Measurements from ENCODE around the gene FPGS. TPM values are rescaled to one million over a fixed set of nuclear protein-coding genes. Genes with fewer than 3 reads are reported as not detected.

Gene FPGS
- total and polyA plus RNA-seq, 7 experiments from 2014 or later = 37.3 to 123 (median 90.8) TPM

DNA sequence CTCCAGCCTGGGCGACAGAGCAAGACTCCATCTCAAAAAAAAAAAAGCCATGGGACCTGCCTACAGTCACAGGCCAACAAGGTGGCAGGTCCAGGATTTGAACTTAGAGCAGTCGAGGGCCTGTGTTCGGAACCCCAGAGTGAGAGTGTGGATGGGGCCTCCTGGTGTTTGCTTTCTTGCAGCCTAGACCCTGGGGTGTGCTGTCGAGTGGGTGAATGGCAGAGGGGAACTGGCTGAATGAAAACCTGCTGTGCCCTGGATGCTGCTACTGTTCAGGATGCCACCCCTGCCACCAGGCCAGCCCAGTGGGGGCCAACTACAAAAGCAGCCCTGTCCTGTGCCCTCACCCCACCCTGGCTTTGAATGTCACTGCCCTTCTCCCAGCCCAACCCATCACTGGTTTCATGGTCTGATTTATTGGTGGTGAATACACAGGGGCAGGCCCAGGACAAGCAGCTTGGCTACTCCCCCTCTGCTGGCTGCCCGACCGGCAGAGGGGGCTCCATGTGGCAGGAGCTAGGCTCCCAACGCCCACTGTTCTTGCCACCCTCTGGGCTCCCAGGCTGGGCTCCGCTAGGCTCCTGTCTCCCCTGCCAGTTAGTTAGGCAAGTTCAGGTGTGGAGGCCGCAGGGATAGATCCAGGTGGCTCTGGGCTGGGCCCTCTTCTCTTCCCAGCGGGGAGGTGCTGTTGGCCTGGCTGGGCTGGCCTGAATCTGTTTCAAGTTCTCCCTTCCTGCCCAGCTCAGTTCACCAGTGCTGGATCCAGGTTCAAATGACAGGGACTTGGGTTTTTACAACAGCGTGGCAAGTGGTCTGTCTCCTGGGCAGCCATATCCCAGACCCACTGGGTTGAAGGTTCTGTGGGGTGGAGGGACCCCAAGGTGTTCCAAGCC, 12.2 kb downstream of the FPGS start:
- Mint-ChIP-seq H3K36me3 (peaks cover 0 to 27% (median 0%) of the 10 kb centered on the region in 5 donors), H3K4me3 (no peak overlapping the region), H3K4me1 (peaks cover 0 to 4% (median 0%) of the 10 kb centered on the region in 7 donors), H3K27me3 (no peaks in the 10 kb centered on the region), H3K9me3 (no peaks in the 10 kb centered on the region), H3K27ac (no peak overlapping the region)
- no peak overlapping the region for H3K27ac ChIP-seq (ENCODE audit: low read depth, low read length)
- ChIA-PET CTCF (no interaction called here), POLR2A (interaction anchor here (1.0 kb wide), 1 partner anchor 27 kb away, joined by 3 read pairs; no protein-coding TSS in a partner anchor)
- H3K27me3 ChIP-seq (ENCODE audit: control insufficient read depth in 2 of 2, insufficient read depth in 2 of 2, low read length in 2 of 2) = no peaks in the 10 kb centered on the region
- DNase-seq = no peak
- no peak for ATAC-seq
- H3K36me3 ChIP-seq (ENCODE audit: control insufficient read depth in 2 of 3, insufficient read depth in 3 of 3, low read length in 3 of 3) = peaks cover 0 to 86% (median 9%) of the 10 kb centered on the region in 3 experiments
- no peaks in the 10 kb centered on the region for H3K4me1 ChIP-seq (ENCODE audit: control insufficient read depth in 2 of 2, insufficient read depth in 2 of 2, low read length in 2 of 2)
- intact Hi-C loops (cut with micrococcal nuclease) = no loop called here
- H3K9me3 ChIP-seq (ENCODE audit: control insufficient read depth in 2 of 3, low read length in 3 of 3) = no peaks in the 10 kb centered on the region
- H3K4me3 ChIP-seq (ENCODE audit: low read length) = no peak overlapping the region

DNA sequence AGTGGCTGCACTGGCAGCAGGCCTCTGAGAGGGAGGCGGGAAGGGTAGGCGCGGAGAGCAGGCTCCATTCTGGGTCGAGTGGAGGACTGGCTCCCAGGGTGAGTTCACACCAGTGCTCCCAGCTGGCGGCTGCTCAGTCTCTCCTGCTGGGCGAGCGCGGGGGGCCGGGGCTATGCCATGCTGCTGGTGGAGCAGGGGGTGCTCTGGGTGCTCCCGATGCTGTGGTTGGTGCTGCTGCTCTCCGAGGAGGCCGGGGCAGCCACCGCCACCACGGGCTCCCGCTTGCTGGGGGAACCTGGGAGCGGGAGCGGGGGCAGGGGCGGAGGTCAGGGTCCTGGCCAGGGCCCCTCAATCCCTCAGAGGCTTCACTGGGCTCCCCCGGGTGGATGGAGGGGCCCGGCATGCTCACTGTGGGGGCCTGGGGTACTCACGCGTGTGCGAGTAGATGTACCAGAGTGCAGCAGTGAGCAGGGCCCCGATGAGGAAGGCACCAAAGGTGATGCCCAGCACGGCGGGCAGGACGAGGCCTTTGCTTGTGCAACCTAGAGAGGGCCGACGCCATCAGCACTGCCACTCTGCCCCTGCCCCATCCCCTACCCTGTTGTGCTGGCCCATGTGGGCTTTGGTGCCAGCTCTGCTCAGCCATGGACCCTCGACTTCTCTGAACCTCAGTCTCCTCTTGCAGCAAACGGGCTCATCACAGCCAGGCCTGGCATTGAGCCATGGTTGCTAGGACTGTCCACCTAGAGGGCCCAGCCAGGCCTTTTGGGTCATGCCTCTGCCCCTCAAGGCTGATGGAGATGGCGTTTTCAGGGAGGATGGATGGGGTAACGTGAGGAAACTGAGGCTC, 13.1 kb downstream of the FPGS start:
- peaks cover 0 to 27% (median 0%) of the 10 kb centered on the region in 5 donors for H3K36me3 Mint-ChIP-seq
- peak; percentile 12 for ATAC-seq
- H3K27ac ChIP-seq (ENCODE audit: low read depth, low read length) = no peak overlapping the region
- no peak overlapping the region for H3K4me3 ChIP-seq (ENCODE audit: low read length)
- CTCF ChIA-PET = no interaction called here
- peak in 1 of 9 donors; percentile 7 for DNase-seq
- no peaks in the 10 kb centered on the region for H3K27me3 ChIP-seq (ENCODE audit: control insufficient read depth in 2 of 2, insufficient read depth in 2 of 2, low read length in 2 of 2)
- H3K9me3 Mint-ChIP-seq = no peaks in the 10 kb centered on the region
- intact Hi-C loops (cut with micrococcal nuclease) = no loop called here
- no peak overlapping the region for H3K27ac Mint-ChIP-seq
- H3K36me3 ChIP-seq (ENCODE audit: control insufficient read depth in 2 of 3, insufficient read depth in 3 of 3, low read length in 3 of 3) = peaks cover 0 to 79% (median 9%) of the 10 kb centered on the region in 3 experiments
- no peaks in the 10 kb centered on the region for H3K4me1 ChIP-seq (ENCODE audit: control insufficient read depth in 2 of 2, insufficient read depth in 2 of 2, low read length in 2 of 2)
- no peak overlapping the region for H3K4me3 Mint-ChIP-seq
- POLR2A ChIA-PET = interaction anchor here (1.0 kb wide), 1 partner anchor 28 kb away, joined by 3 read pairs; no protein-coding TSS in a partner anchor
- H3K9me3 ChIP-seq (ENCODE audit: control insufficient read depth in 2 of 3, low read length in 3 of 3) = no peaks in the 10 kb centered on the region
- H3K27me3 Mint-ChIP-seq = no peaks in the 10 kb centered on the region
- H3K4me1 Mint-ChIP-seq = peaks cover 0 to 4% (median 0%) of the 10 kb centered on the region in 7 donors

DNA sequence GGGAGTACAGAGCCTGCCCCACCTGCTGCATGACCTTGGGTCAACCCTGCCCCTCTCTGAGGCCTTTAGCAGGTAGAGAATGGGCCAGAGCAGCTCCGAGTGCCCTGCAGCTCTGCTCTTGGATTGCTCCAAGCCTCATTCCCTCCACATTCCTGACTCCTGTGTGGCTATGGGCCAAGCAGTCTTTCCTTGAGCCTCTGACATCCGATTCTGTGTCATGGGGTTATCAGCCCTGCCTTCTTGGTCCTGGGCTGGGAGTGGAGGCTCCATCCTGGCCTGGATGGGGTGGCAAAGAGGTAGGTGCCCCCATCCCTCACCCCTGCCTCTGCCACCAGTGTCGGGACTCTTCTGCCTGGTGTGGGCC, 13.7 kb downstream of the FPGS start:
- H3K27ac Mint-ChIP-seq = no peak overlapping the region
- Histone ChIP-seq H3K27me3 (ENCODE audit: control insufficient read depth in 2 of 2, insufficient read depth in 2 of 2, low read length in 2 of 2) (no peaks in the 10 kb centered on the region), H3K9me3 (ENCODE audit: control insufficient read depth in 2 of 3, low read length in 3 of 3) (no peaks in the 10 kb centered on the region), H3K4me1 (ENCODE audit: control insufficient read depth in 2 of 2, insufficient read depth in 2 of 2, low read length in 2 of 2) (no peaks in the 10 kb centered on the region), H3K36me3 (ENCODE audit: control insufficient read depth in 2 of 3, insufficient read depth in 3 of 3, low read length in 3 of 3) (peaks cover 0 to 77% (median 9%) of the 10 kb centered on the region in 3 experiments), H3K4me3 (ENCODE audit: low read length) (no peak overlapping the region), H3K27ac (ENCODE audit: low read depth, low read length) (no peak overlapping the region)
- CTCF ChIA-PET = no interaction called here
- intact Hi-C loops (cut with micrococcal nuclease) = no loop called here
- peaks cover 0 to 4% (median 0%) of the 10 kb centered on the region in 7 donors for H3K4me1 Mint-ChIP-seq
- H3K9me3 Mint-ChIP-seq = no peaks in the 10 kb centered on the region
- ATAC-seq (no peak), DNase-seq (no peak)
- peaks cover 0 to 27% (median 3%) of the 10 kb centered on the region in 5 donors for H3K36me3 Mint-ChIP-seq
- H3K27me3 Mint-ChIP-seq = no peaks in the 10 kb centered on the region
- POLR2A ChIA-PET = no interaction called here
- H3K4me3 Mint-ChIP-seq = no peak overlapping the region

DNA sequence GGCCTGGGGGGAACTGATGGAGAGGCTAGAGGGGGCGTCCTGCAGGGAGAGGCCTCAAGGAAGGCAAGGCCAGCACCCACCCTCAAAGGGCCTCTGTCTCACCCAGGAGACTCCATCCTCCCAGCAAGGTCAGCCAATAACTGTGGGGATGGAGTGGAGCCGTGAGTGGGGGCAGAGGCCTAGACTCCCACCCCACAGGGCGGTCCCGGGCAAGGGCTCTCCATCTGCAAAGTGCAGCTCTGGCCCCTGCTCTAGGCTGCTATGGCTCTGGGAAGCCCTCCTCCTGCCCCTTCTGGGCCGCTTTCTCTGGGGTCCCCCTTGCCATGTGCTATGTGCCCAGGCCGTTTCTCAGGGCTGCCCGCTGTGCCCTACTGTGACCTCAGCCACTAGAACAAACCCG, 14.0 kb downstream of the FPGS start:
- Mint-ChIP-seq H3K27me3 (no peaks in the 10 kb centered on the region), H3K4me1 (peaks cover 0 to 4% (median 0%) of the 10 kb centered on the region in 7 donors), H3K36me3 (peaks cover 0 to 27% (median 3%) of the 10 kb centered on the region in 5 donors), H3K9me3 (no peaks in the 10 kb centered on the region), H3K4me3 (no peak overlapping the region), H3K27ac (peak overlapping the region in 1 of 9 donors; percentile 0)
- CTCF ChIA-PET = interaction anchor here (1.0 kb wide), 1 partner anchor 65 kb away, joined by 3 read pairs; no protein-coding TSS in a partner anchor
- intact Hi-C loops (cut with micrococcal nuclease) = no loop called here
- Histone ChIP-seq H3K27ac (ENCODE audit: low read depth, low read length) (no peak overlapping the region), H3K9me3 (ENCODE audit: control insufficient read depth in 2 of 3, low read length in 3 of 3) (no peaks in the 10 kb centered on the region), H3K4me1 (ENCODE audit: control insufficient read depth in 2 of 2, insufficient read depth in 2 of 2, low read length in 2 of 2) (no peaks in the 10 kb centered on the region), H3K4me3 (ENCODE audit: low read length) (no peak overlapping the region), H3K27me3 (ENCODE audit: control insufficient read depth in 2 of 2, insufficient read depth in 2 of 2, low read length in 2 of 2) (no peaks in the 10 kb centered on the region), H3K36me3 (ENCODE audit: control insufficient read depth in 2 of 3, insufficient read depth in 3 of 3, low read length in 3 of 3) (peaks cover 0 to 74% (median 9%) of the 10 kb centered on the region in 3 experiments)
- ATAC-seq (no peak), DNase-seq (no peak)
- POLR2A ChIA-PET = no interaction called here

DNA sequence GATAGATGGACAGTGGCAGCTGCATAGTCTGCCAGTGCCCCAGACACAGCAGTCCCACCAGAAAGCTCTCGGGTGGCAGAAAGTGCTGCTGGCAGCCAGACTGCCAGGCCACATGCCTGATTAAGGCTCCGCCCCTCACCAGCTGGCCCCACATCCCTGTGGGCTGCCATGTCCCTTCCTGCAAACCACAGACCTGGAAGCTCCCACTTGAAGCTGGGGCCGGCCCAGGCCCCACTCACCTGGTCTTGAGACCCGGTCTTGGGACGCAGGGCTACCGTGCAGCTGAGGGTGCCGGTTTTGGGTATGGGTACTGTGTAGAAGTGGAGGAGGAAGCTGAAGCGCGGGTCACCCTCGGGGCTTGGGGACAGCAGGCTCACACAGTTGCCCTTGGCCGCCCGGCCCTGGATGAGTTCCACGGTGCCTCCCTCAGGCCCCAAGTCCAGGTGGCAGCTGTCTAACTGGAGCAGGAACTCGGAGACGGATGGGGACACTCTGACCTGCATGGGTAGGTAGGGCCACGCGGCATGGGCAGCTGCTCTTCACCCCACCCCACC, 15.3 kb downstream of the FPGS start:
- no peak overlapping the region for H3K4me3 Mint-ChIP-seq
- ATAC-seq = no peak
- H3K9me3 Mint-ChIP-seq = no peaks in the 10 kb centered on the region
- Histone ChIP-seq H3K36me3 (ENCODE audit: control insufficient read depth in 2 of 3, insufficient read depth in 3 of 3, low read length in 3 of 3) (peaks cover 0 to 63% (median 9%) of the 10 kb centered on the region in 3 experiments), H3K27me3 (ENCODE audit: control insufficient read depth in 2 of 2, insufficient read depth in 2 of 2, low read length in 2 of 2) (no peaks in the 10 kb centered on the region), H3K9me3 (ENCODE audit: control insufficient read depth in 2 of 3, low read length in 3 of 3) (no peaks in the 10 kb centered on the region), H3K4me3 (ENCODE audit: low read length) (no peak overlapping the region), H3K4me1 (ENCODE audit: control insufficient read depth in 2 of 2, insufficient read depth in 2 of 2, low read length in 2 of 2) (no peaks in the 10 kb centered on the region), H3K27ac (ENCODE audit: low read depth, low read length) (no peak overlapping the region)
- peaks cover 0 to 4% (median 0%) of the 10 kb centered on the region in 7 donors for H3K4me1 Mint-ChIP-seq
- H3K27me3 Mint-ChIP-seq = no peaks in the 10 kb centered on the region
- peak overlapping the region in 1 of 9 donors; percentile 69 for H3K27ac Mint-ChIP-seq
- peaks cover 0 to 20% (median 3%) of the 10 kb centered on the region in 5 donors for H3K36me3 Mint-ChIP-seq
- DNase-seq = no peak
- CTCF ChIA-PET = interaction anchor here (0.6 to 1.0 kb wide), 2 partner anchors 64 to 163 kb away, joined by 3 read pairs; no protein-coding TSS in a partner anchor
- intact Hi-C loops (cut with micrococcal nuclease) = no loop called here
- POLR2A ChIA-PET = interaction anchor here (0.6 to 0.9 kb wide), 2 partner anchors 9 to 35 kb away, joined by 3 read pairs; no protein-coding TSS in a partner anchor

DNA sequence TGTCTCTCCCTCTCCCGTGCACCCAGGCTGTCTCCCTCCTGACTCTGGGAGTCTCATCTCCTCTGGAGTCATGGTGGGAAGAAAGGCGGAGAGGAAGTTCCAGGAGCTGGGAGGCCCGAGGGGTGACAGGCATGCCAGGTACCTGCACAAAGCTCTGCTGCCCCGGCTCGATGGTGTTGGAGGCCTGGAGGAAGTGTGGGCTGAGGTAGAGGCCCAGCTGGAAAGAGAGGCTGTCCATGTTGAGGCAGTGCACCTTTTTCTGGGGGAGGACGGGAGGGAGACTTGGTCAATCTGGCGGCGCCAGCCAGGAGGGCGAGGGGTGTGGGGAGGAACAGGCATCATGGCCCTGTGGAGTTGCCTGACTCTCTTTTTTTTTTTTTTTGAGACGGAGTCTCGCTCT, 15.9 kb downstream of the FPGS start:
- no peak overlapping the region for H3K27ac ChIP-seq (ENCODE audit: low read depth, low read length)
- DNase-seq (no peak), ATAC-seq (no peak)
- peaks cover 0 to 18% (median 3%) of the 10 kb centered on the region in 5 donors for H3K36me3 Mint-ChIP-seq
- CTCF ChIA-PET = no interaction called here
- no peaks in the 10 kb centered on the region for H3K27me3 ChIP-seq (ENCODE audit: control insufficient read depth in 2 of 2, insufficient read depth in 2 of 2, low read length in 2 of 2)
- H3K4me3 Mint-ChIP-seq = no peak overlapping the region
- peak overlapping the region in 1 of 9 donors; percentile 32 for H3K27ac Mint-ChIP-seq
- POLR2A ChIA-PET = interaction anchor here (0.6 to 1.4 kb wide), 3 partner anchors 10 to 35 kb away, joined by 3 to 4 read pairs (median 3); no protein-coding TSS in a partner anchor
- H3K4me1 ChIP-seq (ENCODE audit: control insufficient read depth in 2 of 2, insufficient read depth in 2 of 2, low read length in 2 of 2) = no peaks in the 10 kb centered on the region
- H3K27me3 Mint-ChIP-seq = no peaks in the 10 kb centered on the region
- H3K9me3 ChIP-seq (ENCODE audit: control insufficient read depth in 2 of 3, low read length in 3 of 3) = no peaks in the 10 kb centered on the region
- intact Hi-C loops (cut with micrococcal nuclease) = no loop called here
- H3K4me1 Mint-ChIP-seq = peaks cover 0 to 4% (median 0%) of the 10 kb centered on the region in 7 donors
- H3K4me3 ChIP-seq (ENCODE audit: low read length) = no peak overlapping the region
- no peaks in the 10 kb centered on the region for H3K9me3 Mint-ChIP-seq
- H3K36me3 ChIP-seq (ENCODE audit: control insufficient read depth in 2 of 3, insufficient read depth in 3 of 3, low read length in 3 of 3) = peaks cover 0 to 57% (median 9%) of the 10 kb centered on the region in 3 experiments
